VCaP (cell line): ENCODE data around the gene AK8.

ENCODE experiments used
- H3K27ac ChIP-seq: fragments of 450-650 bp; 2 replicates; pipeline ENCODE4 v1.5.1; 2017
- TF ChIP-seq, protein P1 (sequence below): fragments of 450-650 bp; conservative IDR thresholded peaks from 2 replicates; pipeline ENCODE4 v1.5.1; 2017; ENCODE audit warnings: mild to moderate bottlenecking, moderate library complexity

Gene AK8

DNA sequence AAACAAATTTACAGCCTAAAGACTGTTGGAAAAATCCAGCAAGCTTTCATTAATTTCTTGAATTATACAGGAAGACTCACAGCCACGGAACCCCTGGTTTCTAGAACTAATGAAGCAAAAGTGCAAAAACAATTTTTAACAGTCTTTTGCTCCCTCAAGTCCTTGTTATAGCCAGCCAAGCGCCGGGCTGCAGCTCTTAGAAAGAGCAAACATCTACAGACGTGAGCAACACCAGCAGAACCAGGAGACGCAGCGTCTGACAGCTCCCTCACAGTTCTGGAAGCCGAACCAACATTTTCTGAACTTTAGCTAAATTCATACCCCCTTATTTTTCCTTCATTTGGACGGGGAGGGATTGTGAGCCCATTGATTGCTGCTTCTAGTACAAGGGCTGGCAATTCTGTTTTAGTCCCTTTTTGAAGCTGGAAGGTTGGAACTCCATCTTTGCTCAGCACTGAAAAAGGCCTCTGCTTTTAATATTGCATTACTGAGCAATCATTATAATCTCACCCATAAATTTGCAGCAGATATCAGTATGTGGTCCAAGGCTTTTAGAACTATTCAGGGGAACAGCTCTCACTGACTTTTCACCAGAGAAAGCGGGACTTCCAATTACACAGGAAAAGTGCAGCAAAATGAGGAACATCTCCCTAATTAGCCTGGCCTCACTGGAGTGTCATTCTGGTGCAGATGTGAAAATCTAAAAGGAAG lies 45.8 kb downstream of the AK8 start:
- TF ChIP-seq, protein P1, sequence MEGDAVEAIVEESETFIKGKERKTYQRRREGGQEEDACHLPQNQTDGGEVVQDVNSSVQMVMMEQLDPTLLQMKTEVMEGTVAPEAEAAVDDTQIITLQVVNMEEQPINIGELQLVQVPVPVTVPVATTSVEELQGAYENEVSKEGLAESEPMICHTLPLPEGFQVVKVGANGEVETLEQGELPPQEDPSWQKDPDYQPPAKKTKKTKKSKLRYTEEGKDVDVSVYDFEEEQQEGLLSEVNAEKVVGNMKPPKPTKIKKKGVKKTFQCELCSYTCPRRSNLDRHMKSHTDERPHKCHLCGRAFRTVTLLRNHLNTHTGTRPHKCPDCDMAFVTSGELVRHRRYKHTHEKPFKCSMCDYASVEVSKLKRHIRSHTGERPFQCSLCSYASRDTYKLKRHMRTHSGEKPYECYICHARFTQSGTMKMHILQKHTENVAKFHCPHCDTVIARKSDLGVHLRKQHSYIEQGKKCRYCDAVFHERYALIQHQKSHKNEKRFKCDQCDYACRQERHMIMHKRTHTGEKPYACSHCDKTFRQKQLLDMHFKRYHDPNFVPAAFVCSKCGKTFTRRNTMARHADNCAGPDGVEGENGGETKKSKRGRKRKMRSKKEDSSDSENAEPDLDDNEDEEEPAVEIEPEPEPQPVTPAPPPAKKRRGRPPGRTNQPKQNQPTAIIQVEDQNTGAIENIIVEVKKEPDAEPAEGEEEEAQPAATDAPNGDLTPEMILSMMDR: no peak

DNA sequence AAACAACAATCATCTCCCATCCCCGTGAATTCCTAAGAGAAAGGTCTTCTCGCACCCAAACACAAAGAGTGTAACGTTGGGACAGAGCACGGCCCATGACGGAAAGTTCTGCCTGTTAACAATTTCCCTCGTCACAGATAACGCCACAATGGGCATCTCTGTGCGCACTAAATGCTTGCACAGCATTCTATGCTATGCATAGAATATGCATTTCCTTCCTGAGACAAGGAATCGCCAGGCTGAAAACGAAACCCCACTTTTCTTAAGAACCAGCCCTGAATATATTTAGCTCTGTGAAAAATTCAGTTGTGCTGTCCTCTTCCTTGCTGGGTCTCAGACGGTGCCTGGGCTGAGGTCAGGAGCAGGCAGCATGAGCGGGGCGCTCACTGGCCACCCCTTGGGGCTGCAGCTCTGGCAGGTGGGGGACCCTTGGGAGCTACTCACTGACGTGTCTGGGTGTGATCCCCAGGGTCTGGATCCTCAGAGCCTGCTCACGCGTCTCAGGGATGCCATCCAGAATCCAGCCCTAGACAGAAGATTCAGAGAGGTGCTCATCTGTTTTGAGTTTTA lies 49.8 kb downstream of the AK8 start:
- H3K27ac ChIP-seq: no peak overlapping the region
- TF ChIP-seq, protein P1: no peak

More for the DNA sequence above, 45.8 kb downstream of the AK8 start:
- H3K27ac ChIP-seq: no peak overlapping the region

DNA sequence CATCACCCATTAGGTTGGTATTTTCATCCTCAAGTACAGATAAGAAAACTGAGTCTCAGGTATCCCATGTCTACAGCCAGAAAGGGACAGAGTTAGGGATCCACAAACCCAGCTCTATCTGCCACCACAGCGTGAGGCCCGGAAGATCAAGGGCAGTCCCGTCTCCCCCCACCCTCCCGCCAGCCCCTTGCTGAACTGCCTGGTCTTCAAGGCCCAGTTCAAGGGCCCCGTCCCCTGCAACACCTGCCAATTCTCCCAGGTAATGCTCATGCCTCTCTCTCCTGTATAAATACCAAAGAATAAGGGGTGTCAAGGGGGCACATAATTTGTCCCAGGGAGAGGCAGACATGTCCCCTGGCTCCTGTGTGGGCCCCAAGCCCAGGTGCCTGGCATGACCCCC lies 50.7 kb downstream of the AK8 start:
- no peak overlapping the region for H3K27ac ChIP-seq
- TF ChIP-seq, protein P1: no peak

DNA sequence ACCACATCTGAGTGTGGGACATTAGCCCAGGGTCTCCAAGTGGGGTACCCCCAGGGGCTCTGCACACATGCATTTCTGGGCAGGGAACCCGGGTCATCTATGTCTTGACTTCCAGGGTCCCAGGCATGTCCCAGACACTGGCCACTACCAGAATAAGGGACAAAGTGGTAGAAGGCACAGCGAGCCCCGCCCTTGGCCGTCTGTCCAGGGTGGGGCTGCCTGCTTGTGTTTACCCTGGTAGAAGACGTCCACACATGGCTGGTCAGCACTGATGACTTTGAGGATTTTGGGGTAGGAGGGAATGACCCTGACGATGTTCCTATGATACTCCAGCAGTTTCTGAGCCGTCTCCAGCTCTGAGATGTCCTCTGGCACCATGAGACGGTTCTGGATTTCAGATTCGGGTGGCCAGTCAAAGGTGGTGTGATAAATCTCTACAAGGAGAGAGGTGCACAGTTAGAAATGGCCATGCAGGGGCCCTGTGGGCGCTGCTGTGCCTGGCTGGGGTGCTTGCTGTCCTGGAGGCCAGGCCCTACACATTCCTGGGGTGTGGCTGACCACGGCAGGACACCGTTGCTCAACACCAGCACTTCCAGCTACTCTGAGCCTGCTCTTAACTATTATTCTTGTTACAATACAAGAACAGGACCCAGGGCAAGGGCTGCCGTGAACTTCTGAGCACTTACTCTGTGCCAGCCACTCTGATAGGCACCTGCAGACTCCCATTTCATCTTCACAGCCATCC lies 51.3 kb downstream of the AK8 start:
- TF ChIP-seq, protein P1: no peak
- no peak overlapping the region for H3K27ac ChIP-seq

DNA sequence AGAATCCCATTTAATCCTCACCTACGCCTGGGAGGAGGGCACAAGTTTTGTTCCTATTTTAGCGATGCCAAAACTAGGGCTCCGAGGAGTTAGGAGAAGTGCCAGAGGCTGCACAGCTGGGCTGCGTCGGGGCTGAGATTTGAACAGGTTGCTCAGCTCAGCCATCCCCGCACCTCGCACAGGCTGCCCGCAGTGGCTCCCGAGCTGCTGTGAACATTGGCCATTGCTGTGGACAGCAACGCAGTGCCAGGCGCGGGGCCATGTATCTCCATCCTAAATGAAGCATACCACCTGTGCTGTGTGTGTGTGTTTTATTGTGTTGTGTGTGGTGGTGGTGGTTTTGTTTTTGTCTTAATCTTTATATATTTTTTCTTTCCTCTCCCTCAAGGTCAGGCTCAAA lies 52.0 kb downstream of the AK8 start:
- TF ChIP-seq, protein P1: no peak

DNA sequence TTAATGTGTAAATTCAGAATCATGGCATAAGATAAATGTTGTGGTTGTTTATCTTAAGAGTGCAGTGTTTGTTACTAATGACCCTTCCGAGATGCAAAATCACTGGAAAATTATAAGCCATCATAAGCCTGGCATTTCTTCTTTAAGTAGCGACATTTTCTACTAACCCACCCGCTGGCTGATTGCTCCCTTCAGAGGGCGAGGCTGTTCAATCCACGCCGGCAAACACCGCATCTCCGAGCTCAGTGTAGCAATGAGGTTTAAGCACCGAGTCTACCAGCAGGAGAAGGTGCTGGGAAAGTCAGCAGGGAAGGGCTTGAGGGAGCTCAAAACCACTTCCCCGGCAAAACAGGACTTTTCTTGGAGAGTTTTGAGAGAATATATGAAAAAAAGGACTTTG lies 52.7 kb downstream of the AK8 start:
- H3K27ac ChIP-seq: no peak overlapping the region
- TF ChIP-seq, protein P1: no peak

More for the DNA sequence above, 52.0 kb downstream of the AK8 start:
- no peak overlapping the region for H3K27ac ChIP-seq

DNA sequence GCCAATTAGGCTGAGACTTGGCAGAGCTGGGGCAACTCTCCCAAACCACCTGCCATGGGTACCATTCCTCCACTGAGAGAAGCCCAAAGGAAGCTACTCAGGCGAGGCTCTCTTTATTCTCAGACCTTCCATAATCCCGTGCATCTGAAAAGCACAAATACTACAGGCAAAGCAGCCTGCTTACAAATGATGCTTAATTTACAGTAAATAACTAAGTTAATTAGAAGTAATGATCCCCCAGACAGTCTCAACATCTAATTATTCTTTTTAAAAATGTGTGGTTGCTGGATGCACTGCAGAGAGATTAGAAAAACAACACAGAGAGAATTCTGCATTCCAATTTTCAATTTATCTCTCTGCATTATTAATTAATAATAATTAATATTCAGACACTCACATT lies 53.1 kb downstream of the AK8 start:
- TF ChIP-seq, protein P1: no peak
- no peak overlapping the region for H3K27ac ChIP-seq
